HL-60 (cell line): ENCODE measurements around the gene LRFN2.

Experiments
- GABPA ChIP-seq: IDR thresholded peaks from 2 replicates; pipeline ENCODE4 v1.6.1; 2012; ENCODE audit warnings: low read depth
- POLR2AphosphoS5 ChIP-seq: IDR thresholded peaks from 2 replicates; pipeline ENCODE4 v1.6.1; 2012; ENCODE audit warnings: low read depth
- TF ChIP-seq, protein P1 (sequence below): IDR thresholded peaks from one replicate; pipeline ENCODE4 v1.5.1; 2011; ENCODE audit warnings: low read length, control low read depth, inconsistent platforms; ENCODE audit not compliant: insufficient read depth
- TF ChIP-seq, protein P2 (sequence below): IDR thresholded peaks from 2 replicates; pipeline ENCODE4 v1.6.1; 2012; ENCODE audit warnings: low read depth; ENCODE audit not compliant: insufficient replicate concordance

- TF ChIP-seq GABPA (no peak), POLR2AphosphoS5 (no peak)
- TF ChIP-seq, protein P1, sequence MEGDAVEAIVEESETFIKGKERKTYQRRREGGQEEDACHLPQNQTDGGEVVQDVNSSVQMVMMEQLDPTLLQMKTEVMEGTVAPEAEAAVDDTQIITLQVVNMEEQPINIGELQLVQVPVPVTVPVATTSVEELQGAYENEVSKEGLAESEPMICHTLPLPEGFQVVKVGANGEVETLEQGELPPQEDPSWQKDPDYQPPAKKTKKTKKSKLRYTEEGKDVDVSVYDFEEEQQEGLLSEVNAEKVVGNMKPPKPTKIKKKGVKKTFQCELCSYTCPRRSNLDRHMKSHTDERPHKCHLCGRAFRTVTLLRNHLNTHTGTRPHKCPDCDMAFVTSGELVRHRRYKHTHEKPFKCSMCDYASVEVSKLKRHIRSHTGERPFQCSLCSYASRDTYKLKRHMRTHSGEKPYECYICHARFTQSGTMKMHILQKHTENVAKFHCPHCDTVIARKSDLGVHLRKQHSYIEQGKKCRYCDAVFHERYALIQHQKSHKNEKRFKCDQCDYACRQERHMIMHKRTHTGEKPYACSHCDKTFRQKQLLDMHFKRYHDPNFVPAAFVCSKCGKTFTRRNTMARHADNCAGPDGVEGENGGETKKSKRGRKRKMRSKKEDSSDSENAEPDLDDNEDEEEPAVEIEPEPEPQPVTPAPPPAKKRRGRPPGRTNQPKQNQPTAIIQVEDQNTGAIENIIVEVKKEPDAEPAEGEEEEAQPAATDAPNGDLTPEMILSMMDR = no peak
- TF ChIP-seq, protein P2, sequence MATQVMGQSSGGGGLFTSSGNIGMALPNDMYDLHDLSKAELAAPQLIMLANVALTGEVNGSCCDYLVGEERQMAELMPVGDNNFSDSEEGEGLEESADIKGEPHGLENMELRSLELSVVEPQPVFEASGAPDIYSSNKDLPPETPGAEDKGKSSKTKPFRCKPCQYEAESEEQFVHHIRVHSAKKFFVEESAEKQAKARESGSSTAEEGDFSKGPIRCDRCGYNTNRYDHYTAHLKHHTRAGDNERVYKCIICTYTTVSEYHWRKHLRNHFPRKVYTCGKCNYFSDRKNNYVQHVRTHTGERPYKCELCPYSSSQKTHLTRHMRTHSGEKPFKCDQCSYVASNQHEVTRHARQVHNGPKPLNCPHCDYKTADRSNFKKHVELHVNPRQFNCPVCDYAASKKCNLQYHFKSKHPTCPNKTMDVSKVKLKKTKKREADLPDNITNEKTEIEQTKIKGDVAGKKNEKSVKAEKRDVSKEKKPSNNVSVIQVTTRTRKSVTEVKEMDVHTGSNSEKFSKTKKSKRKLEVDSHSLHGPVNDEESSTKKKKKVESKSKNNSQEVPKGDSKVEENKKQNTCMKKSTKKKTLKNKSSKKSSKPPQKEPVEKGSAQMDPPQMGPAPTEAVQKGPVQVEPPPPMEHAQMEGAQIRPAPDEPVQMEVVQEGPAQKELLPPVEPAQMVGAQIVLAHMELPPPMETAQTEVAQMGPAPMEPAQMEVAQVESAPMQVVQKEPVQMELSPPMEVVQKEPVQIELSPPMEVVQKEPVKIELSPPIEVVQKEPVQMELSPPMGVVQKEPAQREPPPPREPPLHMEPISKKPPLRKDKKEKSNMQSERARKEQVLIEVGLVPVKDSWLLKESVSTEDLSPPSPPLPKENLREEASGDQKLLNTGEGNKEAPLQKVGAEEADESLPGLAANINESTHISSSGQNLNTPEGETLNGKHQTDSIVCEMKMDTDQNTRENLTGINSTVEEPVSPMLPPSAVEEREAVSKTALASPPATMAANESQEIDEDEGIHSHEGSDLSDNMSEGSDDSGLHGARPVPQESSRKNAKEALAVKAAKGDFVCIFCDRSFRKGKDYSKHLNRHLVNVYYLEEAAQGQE = no peak
These were observed 47.3 kb downstream of the LRFN2 start for GRCh38 chr6:40539853-40540252.
